Breast epithelium (tissue), 4 donors: ENCODE measurements around the gene NRIP3. TPM values are rescaled to one million over a fixed set of nuclear protein-coding genes. Genes with fewer than 3 reads are reported as not detected.
"Not testable (repeated sequence)": the region's sequence is repeated elsewhere in the genome, so short reads cannot be mapped to it uniquely, and the experiment has no call there.

Experiments
- DNase-seq, 2 donors: peaks; one replicate each; pipeline ENCODE4 v3.0.0-alpha.2; 2019; ENCODE audit warnings: low spot score in 2 of 2
- H3K27ac ChIP-seq, 2 donors: fragments of 200-600 bp; sonication (generic) in 1 of 2; one replicate each; pipeline ENCODE4 v1.5.1; 2016 to 2019; ENCODE audit warnings: mild to moderate bottlenecking in 1 of 2
- H3K27me3 ChIP-seq, 2 donors: fragments of 200-600 bp; sonication (generic) in 1 of 2; one replicate each; pipeline versions ENCODE4 v1.5.1 to v1.6.0; 2017 to 2019; ENCODE audit warnings: control low read depth in 1 of 2, mild to moderate bottlenecking in 1 of 2
- H3K36me3 ChIP-seq: fragments of 200-600 bp; one replicate; pipeline ENCODE4 v1.5.1; 2019
- H3K4me1 ChIP-seq, 2 donors: fragments of 200-600 bp; sonication (generic); one replicate each; pipeline ENCODE4 v1.5.1; 2016 to 2019; ENCODE audit warnings: control low read depth in 1 of 2
- H3K4me3 ChIP-seq, 3 donors: fragments of 200-600 bp; sonication (generic); 1 replicate in 2 of 3; 2 replicates in 1 of 3; pipeline ENCODE4 v1.5.1; 2016 to 2019; ENCODE audit warnings: mild to moderate bottlenecking in 3 of 3, moderate library complexity in 2 of 3
- H3K9me3 ChIP-seq, 2 donors: fragments of 200-600 bp; sonication (generic) in 1 of 2; one replicate each; pipeline ENCODE4 v1.5.1; 2016 to 2019; ENCODE audit warnings: control low read depth in 1 of 2
- CTCF ChIP-seq, 3 donors: fragments of 450-650 bp; IDR thresholded peaks; one replicate each; pipeline ENCODE4 v1.5.1; 2016 to 2017; ENCODE audit warnings: antibody characterized with exemption in 3 of 3, mild to moderate bottlenecking in 3 of 3, moderate library complexity in 3 of 3
- POLR2A ChIP-seq: fragments of 450-650 bp; IDR thresholded peaks from one replicate; pipeline ENCODE4 v1.6.1; 2016; ENCODE audit warnings: antibody characterized with exemption, mild to moderate bottlenecking, moderate library complexity
- POLR2AphosphoS5 ChIP-seq, 3 donors: sonication (generic); formaldehyde crosslinking; IDR thresholded peaks; one replicate each; pipeline ENCODE4 v1.6.1; 2017; ENCODE audit warnings: antibody characterized with exemption in 3 of 3
- intact Hi-C: fragments of 100-400 bp; cut with DNase I; formaldehyde crosslinking; loops from one replicate; pipeline ENCODE4 v1.15.1; 2023; ENCODE audit warnings: low total_unique reads
- total RNA-seq, 3 donors: library from RNA; depleted of rRNA; stranded (reverse); fragments of >200 nt; gene quantifications; one replicate each; pipeline ENCODE4 v1.1.0, GENCODE V29; 2016

NRIP3 gene
- total RNA-seq, 3 donors from 2014 or later, result 0.96 to 14.5 (median 3.6) TPM

- intact Hi-C loops, result no loop called here
- H3K4me3 ChIP-seq, result no peak overlapping the region
- H3K36me3 ChIP-seq, result no peaks in the 10 kb centered on the region
- no peaks in the 10 kb centered on the region for H3K9me3 ChIP-seq
- DNase-seq, result no peak
- no peak overlapping the region for H3K27ac ChIP-seq
- no peaks in the 10 kb centered on the region for H3K27me3 ChIP-seq
- H3K4me1 ChIP-seq, result no peaks in the 10 kb centered on the region
- TF ChIP-seq POLR2AphosphoS5 (IDR thresholded peaks at IDR 0.05) (no peak), POLR2A (no peak), CTCF (IDR thresholded peaks at IDR 0.05) (no peak)
These were observed 15.2 kb downstream of the NRIP3 start for GRCh38 chr11:8988329-8989234.

- intact Hi-C loops, result no loop called here
- TF ChIP-seq POLR2AphosphoS5 (IDR thresholded peaks at IDR 0.05) (no peak), CTCF (IDR thresholded peaks at IDR 0.05) (no peak), POLR2A (no peak)
- H3K36me3 ChIP-seq, result no peaks in the 10 kb centered on the region
- no peaks in the 10 kb centered on the region for H3K27me3 ChIP-seq
- no peaks in the 10 kb centered on the region for H3K9me3 ChIP-seq
- no peaks in the 10 kb centered on the region for H3K4me1 ChIP-seq
- no peak overlapping the region for H3K4me3 ChIP-seq
- H3K27ac ChIP-seq, result no peak overlapping the region
- no peak for DNase-seq
These were observed 16.4 kb downstream of the NRIP3 start for GRCh38 chr11:8987446-8987845.

- DNase-seq, H3K27me3 ChIP-seq, H3K27ac ChIP-seq, H3K4me1 ChIP-seq, intact Hi-C loops, H3K36me3 ChIP-seq, H3K4me3 ChIP-seq, H3K9me3 ChIP-seq: not testable (repeated sequence)
These were observed 17.0 kb downstream of the NRIP3 start for GRCh38 chr11:8986772-8987171.

GRCh38 chr11:8985462-8985861, 18.3 kb downstream of the NRIP3 start:
- intact Hi-C loops, result no loop called here
- DNase-seq, result no peak
- H3K4me3 ChIP-seq, result no peak overlapping the region
- H3K27me3 ChIP-seq, result no peaks in the 10 kb centered on the region
- TF ChIP-seq POLR2AphosphoS5 (IDR thresholded peaks at IDR 0.05) (no peak), CTCF (IDR thresholded peaks at IDR 0.05) (no peak), POLR2A (no peak)
- no peaks in the 10 kb centered on the region for H3K36me3 ChIP-seq
- no peaks in the 10 kb centered on the region for H3K4me1 ChIP-seq
- no peaks in the 10 kb centered on the region for H3K9me3 ChIP-seq
- H3K27ac ChIP-seq, result no peak overlapping the region

GRCh38 chr11:8983552-8983951, 20.2 kb downstream of the NRIP3 start:
- H3K9me3 ChIP-seq, result no peaks in the 10 kb centered on the region
- no peaks in the 10 kb centered on the region for H3K4me1 ChIP-seq
- no peak for TF ChIP-seq POLR2AphosphoS5 (IDR thresholded peaks at IDR 0.05)
- no peak for TF ChIP-seq POLR2A
- TF ChIP-seq CTCF (IDR thresholded peaks at IDR 0.05), result no peak
- no peak overlapping the region for H3K27ac ChIP-seq
- H3K36me3 ChIP-seq, result no peaks in the 10 kb centered on the region
- H3K4me3 ChIP-seq, result no peak overlapping the region
- no peaks in the 10 kb centered on the region for H3K27me3 ChIP-seq
- intact Hi-C loops, result no loop called here
- DNase-seq, result no peak
